HG03039 (cell line): ENCODE data around the gene KLHL29.

ENCODE experiments used
- ATAC-seq: cut with Tn5 transposase; IDR thresholded peaks from one replicate; pipeline ENCODE4 v1.9.1; 2021; ENCODE audit warnings: mild to moderate bottlenecking, moderate library complexity; ENCODE audit not compliant: unreplicated experiment

Gene KLHL29

DNA sequence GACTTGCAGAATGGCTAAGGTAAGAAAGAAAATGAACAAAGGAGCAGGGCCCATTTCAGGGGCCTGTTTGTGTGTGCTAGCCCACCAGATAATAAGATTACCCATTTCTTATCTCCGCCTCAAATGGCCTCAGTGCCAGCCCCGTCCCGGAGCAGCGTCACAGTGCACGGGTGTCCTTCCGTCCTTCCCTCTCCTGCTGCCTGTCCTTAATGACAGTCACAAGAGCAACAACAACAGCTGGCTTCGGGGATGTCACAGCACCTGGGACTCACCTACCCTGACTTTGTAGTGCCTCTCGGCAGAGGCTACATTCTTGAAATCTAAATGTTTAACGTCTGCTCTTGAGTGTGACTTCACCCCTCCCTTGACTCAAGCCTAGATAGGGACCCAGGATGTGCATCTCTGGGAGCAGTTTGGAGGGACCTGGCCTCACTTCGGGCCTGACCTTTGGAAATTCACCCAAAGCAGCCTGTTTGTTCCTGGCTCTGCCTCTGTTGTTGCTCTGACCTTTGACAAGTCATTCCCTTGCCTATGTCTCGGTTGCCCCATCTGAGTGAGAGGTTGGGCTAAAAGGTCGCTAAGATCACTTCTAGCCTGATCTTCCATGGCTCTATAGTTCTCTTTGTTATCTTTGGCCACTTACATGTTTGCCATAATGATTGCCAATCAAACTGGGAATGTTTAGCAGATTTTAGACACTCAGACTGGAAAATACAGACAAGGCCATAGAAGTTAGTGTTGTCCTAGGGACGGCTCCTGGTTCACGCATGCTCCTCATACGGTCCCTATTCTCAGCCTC is 122.5 kb downstream of the KLHL29 start:
- ATAC-seq = no peak

DNA sequence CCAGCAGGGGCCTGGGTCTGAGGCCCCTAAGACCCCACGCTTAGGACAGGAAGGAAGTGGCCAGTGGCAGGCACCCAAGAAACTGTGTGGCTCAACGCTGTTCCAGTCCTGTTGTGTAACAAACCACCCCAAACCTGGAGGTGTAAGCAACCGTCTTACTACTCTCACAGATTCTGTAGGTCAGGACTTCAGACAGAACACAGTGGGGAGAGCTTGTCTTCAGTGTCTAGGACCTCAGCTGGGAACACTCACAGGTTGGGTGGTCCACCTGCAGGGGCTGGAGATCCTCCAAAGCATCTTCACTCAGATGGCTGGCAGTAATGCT is 123.0 kb downstream of the KLHL29 start:
- no peak for ATAC-seq

GRCh38 chr2:23509103-23509502 is 124.1 kb downstream of the KLHL29 start:
- ATAC-seq = no peak

GRCh38 chr2:23509596-23510292 is 124.8 kb downstream of the KLHL29 start:
- ATAC-seq = no peak

- no peak for ATAC-seq
Observed at GRCh38 chr2:23510471-23510870, 125.5 kb downstream of the KLHL29 start.

- ATAC-seq = no peak
Observed at GRCh38 chr2:23512778-23513177, 127.8 kb downstream of the KLHL29 start.

DNA sequence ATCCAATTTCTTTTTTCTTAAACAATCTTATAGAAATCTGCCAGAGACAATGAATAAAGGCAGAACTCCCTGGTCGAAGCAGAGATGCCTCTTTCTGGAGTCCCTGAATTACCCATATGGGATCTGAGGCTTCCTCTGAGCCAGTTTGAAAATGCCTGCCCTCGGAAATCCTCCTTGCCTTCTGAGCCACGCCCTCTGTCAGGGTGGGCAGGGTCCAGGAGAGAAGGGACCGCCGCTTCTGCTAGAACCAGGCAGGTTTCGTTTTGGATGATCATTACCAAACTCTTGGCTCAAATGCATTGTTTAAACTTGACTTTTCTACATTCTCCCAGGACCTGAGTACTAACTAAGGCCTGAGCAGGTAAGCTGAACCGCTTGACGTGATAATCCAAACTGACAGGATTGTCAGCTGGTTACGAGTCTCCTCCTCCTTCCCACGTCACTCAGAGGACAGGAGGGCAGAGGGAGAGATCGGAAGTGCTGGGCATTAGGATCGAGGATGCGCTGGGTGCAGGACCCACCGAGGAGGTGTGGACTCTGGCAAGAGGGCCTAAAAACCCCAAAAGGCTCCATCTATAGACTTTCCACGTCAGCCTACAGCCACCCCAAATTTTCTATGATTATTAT is 128.4 kb downstream of the KLHL29 start:
- ATAC-seq = no peak

DNA sequence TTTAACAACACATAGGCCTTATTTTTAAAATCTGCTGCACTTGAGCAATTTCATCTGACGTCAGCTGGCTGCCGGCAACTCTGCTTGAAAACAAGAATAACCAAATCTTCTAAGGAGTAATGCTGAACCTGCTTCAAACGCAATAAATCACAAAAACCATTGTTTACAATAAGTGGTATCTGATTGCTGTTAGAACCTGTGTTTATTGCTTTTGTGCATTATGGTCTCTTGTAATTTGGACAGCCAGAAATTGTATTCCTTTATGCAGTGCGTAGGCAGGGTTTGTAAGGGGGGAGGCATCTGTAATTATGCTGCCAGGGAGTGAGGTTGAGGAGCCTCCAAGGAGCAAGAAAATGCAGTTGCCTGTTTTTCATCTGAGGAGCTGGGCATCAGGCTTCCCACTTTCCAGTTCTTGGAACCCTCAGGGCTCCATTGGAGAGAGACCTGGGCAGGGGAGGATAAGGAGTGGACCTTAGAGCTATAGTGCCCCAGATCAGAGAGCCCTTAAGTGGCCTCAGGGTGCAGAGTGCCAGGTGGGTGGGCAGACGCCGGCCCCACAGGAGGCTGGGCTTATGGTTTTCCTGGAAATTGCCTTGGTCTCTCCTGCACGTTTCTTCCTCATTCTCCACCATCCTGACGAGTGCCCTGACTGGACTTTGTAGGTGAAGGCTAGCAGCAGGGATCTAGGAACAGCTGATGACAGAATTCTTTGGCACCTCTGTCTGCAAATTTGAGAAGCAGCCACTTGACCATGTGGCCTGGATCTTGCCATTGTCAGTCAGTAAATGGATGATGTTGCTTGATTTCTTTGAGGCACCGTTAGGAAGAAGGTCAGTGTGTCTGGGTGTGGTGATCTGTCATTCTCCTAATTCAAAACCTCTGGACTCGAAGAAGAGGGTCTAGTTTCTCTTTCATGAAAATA is 129.2 kb downstream of the KLHL29 start:
- no peak for ATAC-seq

DNA sequence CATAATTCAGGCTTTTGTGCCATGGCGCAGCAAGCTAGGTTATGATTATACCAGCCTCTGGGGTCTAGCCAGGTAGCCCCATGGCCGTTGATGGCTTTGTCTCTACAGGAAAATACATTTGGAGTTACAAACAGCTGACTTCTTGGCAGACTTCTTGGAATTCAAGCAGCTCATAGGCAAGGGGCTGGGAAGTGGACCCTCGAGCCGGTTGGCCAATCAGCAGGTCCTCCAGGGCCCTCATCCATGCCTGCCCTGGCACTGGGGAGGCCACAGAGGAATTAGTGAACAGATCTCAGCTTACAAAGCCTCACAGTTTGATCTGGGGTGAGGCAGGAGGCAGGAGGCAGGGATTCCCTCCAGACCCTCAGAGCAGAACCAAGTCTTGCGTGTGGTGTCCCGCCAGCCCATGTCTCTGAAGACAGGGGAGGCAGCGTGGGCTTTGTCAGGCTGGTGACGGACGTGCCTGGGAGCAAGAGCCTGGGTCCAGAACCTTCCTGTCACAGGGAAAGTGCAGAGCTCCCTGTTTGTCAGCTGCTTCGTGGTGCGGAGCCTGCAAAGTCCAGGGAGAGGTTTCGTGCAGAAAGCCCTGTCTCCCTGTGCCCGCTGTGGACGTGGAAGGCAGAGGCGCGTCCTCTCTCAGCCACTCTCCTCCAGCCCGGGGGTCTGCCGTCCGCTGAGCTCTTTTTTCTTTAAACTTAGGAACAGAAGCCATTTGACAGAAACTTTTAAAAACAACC is 131.7 kb downstream of the KLHL29 start:
- no peak for ATAC-seq

GRCh38 chr2:23518481-23519333 is 133.7 kb downstream of the KLHL29 start:
- no peak for ATAC-seq

- no peak for ATAC-seq
Observed at GRCh38 chr2:23519334-23519651, 134.3 kb downstream of the KLHL29 start.

GRCh38 chr2:23520256-23520655 is 135.3 kb downstream of the KLHL29 start:
- ATAC-seq = no peak

- ATAC-seq = no peak
Observed at GRCh38 chr2:23521060-23521459, 136.1 kb downstream of the KLHL29 start.

- ATAC-seq = no peak
Observed at GRCh38 chr2:23522726-23523372, 137.9 kb downstream of the KLHL29 start.

DNA sequence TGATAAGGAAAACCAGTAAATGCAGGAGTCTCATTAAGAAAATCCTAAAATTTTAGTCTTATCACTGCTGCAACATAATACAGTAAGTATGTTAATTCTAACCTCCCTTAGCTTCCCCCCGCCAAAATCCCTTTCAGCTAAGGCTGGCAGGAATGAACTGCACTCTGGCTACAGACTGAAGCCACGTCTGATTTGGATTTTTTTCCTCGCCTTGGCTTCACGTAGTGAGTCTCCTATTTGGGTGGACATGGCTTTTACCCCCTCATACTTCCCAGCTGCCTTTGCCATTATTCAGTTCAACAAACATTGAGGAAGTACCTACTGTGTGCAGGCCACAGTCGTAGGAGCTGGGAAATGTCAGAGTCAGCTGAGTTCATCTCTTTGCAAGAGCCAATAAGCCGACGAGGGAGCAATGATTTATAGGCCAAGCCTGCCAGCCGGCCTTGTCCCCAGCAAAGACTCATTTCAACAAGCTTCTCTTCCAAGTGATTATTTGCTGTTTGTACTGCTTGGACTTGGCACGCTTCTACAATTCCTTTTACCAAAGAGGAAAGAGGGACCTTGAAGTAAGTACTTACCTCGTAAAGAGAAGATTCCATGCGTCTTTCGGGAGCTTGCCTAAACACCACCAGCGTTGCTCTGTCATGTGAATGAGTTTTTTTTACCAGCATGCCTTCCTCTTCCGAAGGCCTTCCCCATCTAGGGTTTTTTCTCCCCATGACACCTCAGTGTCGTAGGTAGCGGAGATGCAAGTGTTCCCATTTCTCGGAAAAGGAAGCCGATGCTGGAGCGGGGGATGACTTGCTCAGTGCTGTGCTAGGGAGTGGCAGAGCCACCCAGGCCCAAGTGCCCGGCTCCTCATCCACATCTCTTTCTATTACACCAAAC is 138.6 kb downstream of the KLHL29 start:
- no peak for ATAC-seq

DNA sequence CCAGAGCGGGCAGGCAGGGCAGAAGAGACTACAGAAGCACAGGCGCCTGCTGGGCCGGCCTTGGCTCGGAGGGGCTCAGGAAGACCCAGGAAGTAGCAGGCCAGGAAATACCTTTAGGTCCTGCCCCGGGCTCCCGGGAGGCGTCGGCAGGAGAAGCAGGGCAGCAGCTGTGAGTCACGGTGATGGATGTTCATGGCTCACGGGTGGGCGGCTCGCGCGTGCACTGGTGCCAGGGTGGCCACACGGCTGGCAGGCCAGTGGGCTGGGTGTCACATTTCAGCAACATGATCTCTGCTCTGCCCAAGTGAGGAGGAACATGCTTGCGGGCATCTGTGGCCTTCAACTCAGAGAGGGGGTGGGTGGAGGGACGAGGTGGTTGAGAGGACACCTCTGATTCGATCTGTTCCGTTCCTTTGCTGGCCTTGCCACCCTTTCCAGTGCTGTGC is 139.3 kb downstream of the KLHL29 start:
- ATAC-seq = no peak

DNA sequence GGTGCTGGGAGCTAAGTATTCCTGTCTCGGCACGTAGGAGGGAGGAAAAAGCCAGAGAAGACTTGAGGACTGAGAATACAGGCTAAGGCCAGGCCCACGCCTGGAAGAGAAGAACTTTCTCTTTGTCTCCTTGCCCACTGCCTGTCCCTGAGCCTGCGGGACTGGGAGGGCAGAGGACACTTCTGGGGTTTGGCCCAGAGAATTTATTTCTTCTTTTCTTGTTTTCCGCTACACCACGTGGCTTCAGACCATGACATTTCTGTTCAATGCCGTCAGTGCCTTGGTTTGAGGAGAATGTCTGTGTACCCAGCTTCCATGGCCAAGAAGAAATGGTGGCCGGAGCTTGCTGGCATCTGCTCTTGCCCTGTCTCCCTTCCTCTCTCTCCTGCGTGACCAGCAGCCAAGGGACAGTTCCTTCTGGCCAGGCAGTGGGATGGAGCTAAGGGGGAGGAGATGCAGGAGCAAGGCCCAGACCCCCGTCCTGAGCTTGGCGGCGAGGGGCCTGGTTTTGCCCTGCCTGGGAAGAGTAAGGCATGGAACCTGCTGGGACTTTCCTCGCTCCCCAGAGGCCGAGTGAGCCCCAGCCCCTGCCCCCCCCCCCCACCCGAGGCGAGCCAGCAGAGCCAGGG is 140.3 kb downstream of the KLHL29 start:
- ATAC-seq = no peak

DNA sequence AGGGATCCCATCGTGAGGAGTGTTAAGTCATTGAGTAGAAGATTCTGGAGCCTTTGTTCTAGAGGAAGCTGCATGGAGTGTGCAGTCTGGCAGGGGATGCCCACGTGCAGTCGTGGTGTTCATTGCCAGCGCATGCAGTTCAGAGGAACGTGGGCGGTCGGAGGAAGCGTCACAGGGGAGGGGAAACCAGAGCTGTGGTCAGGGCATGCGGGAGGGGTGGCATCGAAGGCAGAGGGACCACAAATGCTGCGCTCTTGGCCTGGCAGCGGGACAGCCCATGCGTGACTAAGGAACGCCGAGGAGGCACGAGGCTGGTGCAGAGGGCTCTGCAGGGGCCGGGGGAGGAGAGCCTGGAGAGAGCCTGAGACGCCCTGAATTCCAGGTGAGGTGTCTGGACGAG is 141.1 kb downstream of the KLHL29 start:
- no peak for ATAC-seq
